ENCODE measurements around the gene KRTAP21-1. TPM values are rescaled to one million over a fixed set of nuclear protein-coding genes. Genes with fewer than 3 reads are reported as not detected.
"Not testable (repeated sequence)": the region's sequence is repeated elsewhere in the genome, so short reads cannot be mapped to it uniquely, and the experiment has no call there.

KRTAP21-1 gene
- not detected for polyA plus RNA-seq (2012; ENCODE audit: low read depth, missing spikeins)

- FAIRE-seq; DNase-seq (ENCODE audit: insufficient read length, low spot score): not testable (repeated sequence)
These were observed at the start of gene KRTAP21-1 for GRCh38 chr21:30755328-30755727. Gene KRTAP21-1, minus strand, starts transcription at chr21:30755428. Its CDS starts 50 bp downstream, at chr21:30755378.

GRCh38 chr21:30800605-30801004 is 45.4 kb upstream of the KRTAP21-1 start:
- TF ChIP-seq POU2F2 (IDR thresholded peaks at IDR 0.05; ENCODE audit: low read depth, low read length), result no peak
- TF ChIP-seq TAF1 (IDR thresholded peaks at IDR 0.05; ENCODE audit: low read depth, low read length), result no peak
- TF ChIP-seq SPI1 (IDR thresholded peaks at IDR 0.05; ENCODE audit: low read depth, low read length), result no peak
- TF ChIP-seq PAX5 (IDR thresholded peaks at IDR 0.05; ENCODE audit: insufficient read depth, low read length, severe bottlenecking), result no peak
- TF ChIP-seq POLR2A (IDR thresholded peaks at IDR 0.05; ENCODE audit: low read depth, low read length), result no peak
- no peak for TF ChIP-seq POLR2AphosphoS5 (IDR thresholded peaks at IDR 0.05; ENCODE audit: low read depth, low read length)
- DNase-seq (ENCODE audit: insufficient read length, low spot score) (no peak), FAIRE-seq (no peak)

DNA sequence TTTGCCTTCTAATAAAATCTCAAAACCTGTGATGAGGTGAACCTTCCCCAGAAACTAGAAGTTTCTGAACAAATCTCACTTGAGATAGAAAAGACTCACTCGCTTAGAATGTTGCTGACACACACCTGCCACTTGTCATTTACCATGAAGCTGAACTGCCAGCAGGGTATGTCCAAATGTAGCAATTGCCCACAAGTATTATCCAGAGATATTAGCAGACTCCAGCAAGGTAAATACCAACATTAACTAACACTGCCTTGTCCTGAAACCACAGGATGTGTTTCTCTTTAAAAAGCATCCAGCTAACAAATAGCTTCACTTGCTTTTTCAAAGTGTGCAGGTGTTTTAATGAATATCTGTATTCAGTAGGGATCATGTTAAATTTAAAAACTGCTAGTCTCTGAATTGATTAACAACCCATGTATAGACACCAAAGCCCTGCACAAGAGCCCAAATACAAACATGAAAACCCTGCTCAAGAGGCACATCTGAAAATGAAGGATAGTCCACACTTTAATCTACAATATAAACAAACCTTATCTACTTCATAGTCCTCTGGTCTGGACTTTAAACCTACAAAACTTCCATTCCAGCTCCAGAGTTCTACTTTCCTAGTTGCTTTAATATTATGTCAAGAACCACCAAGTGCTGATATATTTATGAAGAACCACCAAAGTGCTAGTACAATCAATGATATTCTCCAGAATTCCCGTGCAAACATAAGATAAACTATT is 38.5 kb upstream of the KRTAP21-1 start:
- TF ChIP-seq PAX5 (IDR thresholded peaks at IDR 0.05; ENCODE audit: insufficient read depth, low read length, severe bottlenecking), result no peak
- no peak for TF ChIP-seq SPI1 (IDR thresholded peaks at IDR 0.05; ENCODE audit: low read depth, low read length)
- no peak for TF ChIP-seq TAF1 (IDR thresholded peaks at IDR 0.05; ENCODE audit: low read depth, low read length)
- FAIRE-seq (no peak), DNase-seq (ENCODE audit: insufficient read length, low spot score) (no peak)

DNA sequence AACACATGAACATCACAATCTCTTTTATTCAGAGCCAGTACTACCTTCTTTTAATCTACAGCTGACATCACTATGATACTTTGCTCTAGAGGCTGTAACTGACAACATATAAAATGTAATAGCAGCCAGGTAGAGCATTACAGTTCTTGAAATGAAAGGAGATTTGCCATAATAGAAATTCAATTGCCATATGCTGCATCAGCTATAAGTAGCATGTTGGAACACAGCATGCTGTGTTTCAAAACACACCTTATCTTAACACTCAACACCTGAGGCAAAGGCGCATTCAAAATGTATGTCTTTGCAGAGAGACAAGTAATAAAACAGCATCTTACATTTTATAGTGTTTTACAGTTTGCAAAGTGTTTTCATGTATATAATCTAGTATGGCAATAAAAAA is 24.0 kb upstream of the KRTAP21-1 start:
- DNase-seq (ENCODE audit: insufficient read length, low spot score) (no peak), FAIRE-seq (no peak)
- no peak for TF ChIP-seq POLR2AphosphoS5 (IDR thresholded peaks at IDR 0.05; ENCODE audit: low read depth, low read length)
- TF ChIP-seq POU2F2 (IDR thresholded peaks at IDR 0.05; ENCODE audit: low read depth, low read length), result no peak
- TF ChIP-seq SPI1 (IDR thresholded peaks at IDR 0.05; ENCODE audit: low read depth, low read length), result no peak
- no peak for TF ChIP-seq PAX5 (IDR thresholded peaks at IDR 0.05; ENCODE audit: insufficient read depth, low read length, severe bottlenecking)
- no peak for TF ChIP-seq TAF1 (IDR thresholded peaks at IDR 0.05; ENCODE audit: low read depth, low read length)
- no peak for TF ChIP-seq POLR2A (IDR thresholded peaks at IDR 0.05; ENCODE audit: low read depth, low read length)

DNA sequence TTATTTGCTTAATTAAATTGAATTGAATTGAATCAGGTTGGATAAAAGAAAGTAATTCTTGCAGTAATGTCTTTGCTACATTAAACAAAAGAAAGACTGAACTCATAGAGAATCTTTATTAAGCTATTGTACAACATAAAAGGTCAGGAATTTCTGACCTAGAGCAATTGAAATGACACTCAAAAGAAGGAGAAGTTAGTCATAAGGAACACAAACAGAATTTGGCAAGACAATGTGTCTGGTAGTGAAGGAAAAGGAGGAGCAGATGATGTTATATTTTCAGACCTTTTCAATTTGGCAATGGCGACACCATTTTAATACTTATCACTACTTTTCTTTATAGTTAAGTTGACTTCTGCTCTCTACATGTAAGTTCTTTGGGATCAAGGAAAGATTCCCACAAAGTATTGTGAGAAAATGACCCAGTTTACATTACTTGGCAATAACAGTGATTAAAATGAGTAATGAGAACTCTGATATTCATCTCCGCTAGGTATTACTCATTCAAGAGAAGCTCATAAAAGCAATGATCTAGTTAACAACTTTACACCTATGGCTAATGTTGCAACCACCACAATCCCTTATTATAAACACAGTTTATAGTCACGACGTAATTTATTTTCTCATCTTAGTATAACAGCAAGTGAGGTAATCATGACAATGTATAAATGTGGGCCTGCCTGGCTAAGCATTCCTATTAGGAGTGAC is 14.7 kb upstream of the KRTAP21-1 start:
- no peak for FAIRE-seq
- no peak for DNase-seq (ENCODE audit: insufficient read length, low spot score)

DNA sequence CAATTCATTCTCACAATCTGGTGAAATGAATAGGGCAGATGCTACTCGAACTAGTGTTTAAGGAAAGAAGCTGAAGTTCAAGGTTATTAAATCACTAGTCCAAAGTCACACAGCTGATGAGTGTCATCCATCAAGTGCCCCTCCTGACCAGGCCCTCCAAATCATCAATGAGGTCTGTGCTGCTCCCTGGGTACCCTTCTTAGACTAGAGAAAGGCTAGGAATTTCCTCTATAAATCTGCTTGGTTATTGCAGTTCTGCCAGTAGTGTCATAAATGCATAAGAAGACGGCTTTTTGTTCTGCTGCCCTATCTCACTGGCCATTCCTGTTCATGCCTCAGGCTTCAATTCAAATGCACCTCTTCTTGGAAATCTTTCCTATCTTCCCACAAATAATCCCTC is 5.5 kb upstream of the KRTAP21-1 start:
- FAIRE-seq (no peak), DNase-seq (ENCODE audit: insufficient read length, low spot score) (no peak)
- TF ChIP-seq TAF1 (IDR thresholded peaks at IDR 0.05; ENCODE audit: low read depth, low read length) (no peak), POLR2AphosphoS5 (IDR thresholded peaks at IDR 0.05; ENCODE audit: low read depth, low read length) (no peak)

More for the DNA sequence above, 14.7 kb upstream of the KRTAP21-1 start:
- TF ChIP-seq PAX5 (IDR thresholded peaks at IDR 0.05; ENCODE audit: insufficient read depth, low read length, severe bottlenecking) (no peak), POLR2A (IDR thresholded peaks at IDR 0.05; ENCODE audit: low read depth, low read length) (no peak), SPI1 (IDR thresholded peaks at IDR 0.05; ENCODE audit: low read depth, low read length) (no peak), POU2F2 (IDR thresholded peaks at IDR 0.05; ENCODE audit: low read depth, low read length) (no peak), POLR2AphosphoS5 (IDR thresholded peaks at IDR 0.05; ENCODE audit: low read depth, low read length) (no peak), TAF1 (IDR thresholded peaks at IDR 0.05; ENCODE audit: low read depth, low read length) (no peak)

DNA sequence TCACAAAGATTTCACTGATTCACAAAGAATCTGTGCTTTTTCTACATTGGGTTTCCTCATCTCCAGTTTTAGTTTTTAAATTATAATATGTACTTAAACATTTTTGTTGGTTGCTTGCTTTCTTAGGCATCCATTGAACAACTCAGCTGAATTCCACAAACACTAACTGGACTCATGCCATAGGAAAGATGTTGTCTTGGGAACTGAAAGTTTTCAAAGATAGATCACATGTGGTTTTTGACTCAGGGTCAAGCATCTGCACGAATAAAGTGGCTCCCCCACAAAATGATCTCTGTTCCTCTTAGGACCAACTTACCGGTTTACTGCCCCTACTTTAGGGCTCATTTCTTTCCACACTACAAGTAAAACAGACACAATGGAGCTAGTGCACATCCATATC is 3.1 kb upstream of the KRTAP21-1 start:
- FAIRE-seq (no peak), DNase-seq (ENCODE audit: insufficient read length, low spot score) (no peak)
- no peak for TF ChIP-seq TAF1 (IDR thresholded peaks at IDR 0.05; ENCODE audit: low read depth, low read length)
- no peak for TF ChIP-seq POLR2A (IDR thresholded peaks at IDR 0.05; ENCODE audit: low read depth, low read length)
- no peak for TF ChIP-seq POU2F2 (IDR thresholded peaks at IDR 0.05; ENCODE audit: low read depth, low read length)
- TF ChIP-seq POLR2AphosphoS5 (IDR thresholded peaks at IDR 0.05; ENCODE audit: low read depth, low read length), result no peak
- TF ChIP-seq PAX5 (IDR thresholded peaks at IDR 0.05; ENCODE audit: insufficient read depth, low read length, severe bottlenecking), result no peak
- 0 out of 2 replicates have a peak, but pooled peaks have one; percentile 12 for TF ChIP-seq SPI1 (IDR thresholded peaks at IDR 0.05; ENCODE audit: low read depth, low read length)

DNA sequence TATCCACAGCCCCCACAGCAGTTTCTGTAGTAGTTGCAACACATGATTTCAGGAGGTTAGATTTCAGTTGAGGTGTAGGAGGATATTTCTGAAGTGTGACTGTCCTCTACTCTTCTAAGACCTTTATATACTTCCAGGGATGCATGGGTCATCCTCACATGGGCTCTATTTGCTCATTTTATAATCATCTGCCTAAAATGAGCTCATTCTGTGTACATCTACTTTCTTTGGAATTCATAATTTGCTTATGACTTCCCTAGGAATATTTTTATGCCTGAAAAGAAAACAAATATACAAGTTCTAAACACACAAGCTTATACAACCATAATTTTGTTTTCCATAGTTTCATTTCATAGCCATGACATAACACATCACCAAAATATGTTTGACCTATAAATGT is 8.1 kb downstream of the KRTAP21-1 start, which contains the start of gene KRTAP21-2:
Gene KRTAP21-2, minus strand, starts transcription at position 101 of the 400 bp plus-strand sequence. Its CDS starts 57 bp downstream, at position 44.
- DNase-seq (ENCODE audit: insufficient read length, low spot score), result no peak
- TF ChIP-seq POLR2A (IDR thresholded peaks at IDR 0.05; ENCODE audit: low read depth, low read length) (no peak), POU2F2 (IDR thresholded peaks at IDR 0.05; ENCODE audit: low read depth, low read length) (no peak), POLR2AphosphoS5 (IDR thresholded peaks at IDR 0.05; ENCODE audit: low read depth, low read length) (no peak)
- FAIRE-seq, result no peak

GRCh38 chr21:30740462-30740861 is 14.8 kb downstream of the KRTAP21-1 start:
- TF ChIP-seq PAX5 (IDR thresholded peaks at IDR 0.05; ENCODE audit: insufficient read depth, low read length, severe bottlenecking) (no peak), POLR2AphosphoS5 (IDR thresholded peaks at IDR 0.05; ENCODE audit: low read depth, low read length) (no peak), TAF1 (IDR thresholded peaks at IDR 0.05; ENCODE audit: low read depth, low read length) (no peak), POLR2A (IDR thresholded peaks at IDR 0.05; ENCODE audit: low read depth, low read length) (no peak), POU2F2 (IDR thresholded peaks at IDR 0.05; ENCODE audit: low read depth, low read length) (no peak), SPI1 (IDR thresholded peaks at IDR 0.05; ENCODE audit: low read depth, low read length) (no peak)
- DNase-seq (ENCODE audit: insufficient read length, low spot score) (no peak), FAIRE-seq (no peak)

GRCh38 chr21:30733026-30733425 is 22.2 kb downstream of the KRTAP21-1 start:
- no peak for TF ChIP-seq POLR2A (IDR thresholded peaks at IDR 0.05; ENCODE audit: low read depth, low read length)
- no peak for TF ChIP-seq POU2F2 (IDR thresholded peaks at IDR 0.05; ENCODE audit: low read depth, low read length)
- no peak for TF ChIP-seq TAF1 (IDR thresholded peaks at IDR 0.05; ENCODE audit: low read depth, low read length)
- no peak for TF ChIP-seq PAX5 (IDR thresholded peaks at IDR 0.05; ENCODE audit: insufficient read depth, low read length, severe bottlenecking)
- TF ChIP-seq POLR2AphosphoS5 (IDR thresholded peaks at IDR 0.05; ENCODE audit: low read depth, low read length), result no peak
- no peak for TF ChIP-seq SPI1 (IDR thresholded peaks at IDR 0.05; ENCODE audit: low read depth, low read length)
- FAIRE-seq (no peak), DNase-seq (ENCODE audit: insufficient read length, low spot score) (no peak)

All from GM12891 (cell line).